Germinal center (tissue), 1 donor: ENCODE results near the gene MEGF8.
"Not testable (repeated sequence)": the region's sequence is repeated elsewhere in the genome, so short reads cannot be mapped to it uniquely, and the experiment has no call there.

ENCODE experiments used
- DNase-seq: peaks from one replicate; pipeline ENCODE4 v3.0.0; 2012; ENCODE audit warnings: mixed read lengths, low spot score

The MEGF8 gene

GRCh38 chr19:42333018-42333417 lies 7.6 kb downstream of the MEGF8 start:
- no peak for DNase-seq

GRCh38 chr19:42333975-42334696 lies 8.7 kb downstream of the MEGF8 start:
- DNase-seq = no peak

GRCh38 chr19:42334697-42335373 lies 9.4 kb downstream of the MEGF8 start:
- DNase-seq = no peak

- no peak for DNase-seq
These were observed 10.0 kb downstream of the MEGF8 start for GRCh38 chr19:42335374-42335936.

- no peak for DNase-seq
These were observed 10.5 kb downstream of the MEGF8 start for GRCh38 chr19:42335971-42336370.

GRCh38 chr19:42339126-42339860 lies 13.9 kb downstream of the MEGF8 start:
- not testable (repeated sequence) for DNase-seq

- not testable (repeated sequence) for DNase-seq
These were observed 14.5 kb downstream of the MEGF8 start for GRCh38 chr19:42339922-42340321.

GRCh38 chr19:42343344-42344110 lies 18.1 kb downstream of the MEGF8 start:
- no peak for DNase-seq

- DNase-seq = no peak
These were observed 19.0 kb downstream of the MEGF8 start for GRCh38 chr19:42344336-42344893.

GRCh38 chr19:42345191-42345812 lies 19.9 kb downstream of the MEGF8 start:
- DNase-seq = no peak

- DNase-seq = no peak
These were observed 22.8 kb downstream of the MEGF8 start for GRCh38 chr19:42348211-42348610.

GRCh38 chr19:42349378-42350107 lies 24.1 kb downstream of the MEGF8 start:
- DNase-seq = no peak

- DNase-seq = no peak
These were observed 25.0 kb downstream of the MEGF8 start for GRCh38 chr19:42350417-42350816.

- no peak for DNase-seq
These were observed 25.8 kb downstream of the MEGF8 start for GRCh38 chr19:42351079-42351735.

- DNase-seq = no peak
These were observed 27.1 kb downstream of the MEGF8 start for GRCh38 chr19:42352301-42353259.

- no peak for DNase-seq
These were observed 28.0 kb downstream of the MEGF8 start for GRCh38 chr19:42353341-42354015.

GRCh38 chr19:42355896-42356295 lies 30.5 kb downstream of the MEGF8 start:
- no peak for DNase-seq

- no peak for DNase-seq
These were observed 31.3 kb downstream of the MEGF8 start for GRCh38 chr19:42356686-42357085.
